HepG2 (cell line): Measurements from ENCODE around the gene SYPL1. TPM values are rescaled to one million over a fixed set of nuclear protein-coding genes. Genes with fewer than 3 reads are reported as not detected.
A peak's percentile ranks its signal among the peaks of the same experiment; 100 is the strongest.

Experiments
- ATAC-seq: fragments of 200-7000 bp; cut with Tn5 transposase; 3 replicates; pipeline ENCODE4 v1.9.1; 2020; ENCODE audit warnings: mild to moderate bottlenecking, moderate library complexity
- BruUV-seq: library from RNA; stranded (reverse); fragments of 400-500 nt; replicated peaks from 2 replicates; lab custom pipeline; 2021; lab: Mats Ljungman, UMichigan
- CTCF ChIA-PET: fragments of 300-600 bp; formaldehyde crosslinking; extraction: SDS; loops from one replicate; lab custom pipeline; 2021; ENCODE audit warnings: low total read pairs, inconsistent platforms, low intra/inter-chr PET ratio; lab: Yijun Ruan, JAX
- POLR2A ChIA-PET: fragments of 350-600 bp; sonication (Branson Sonifier 250); formaldehyde crosslinking; loops from one replicate; lab custom pipeline; 2020; ENCODE audit warnings: antibody characterized with exemption, inconsistent platforms; lab: Yijun Ruan, JAX
- DNase-seq: peaks from one replicate; pipeline ENCODE4 v3.0.0-alpha.2; 2015; ENCODE audit warnings: low spot score
- FAIRE-seq: peaks from 3 replicates; lab custom pipeline; 2011; peaks lifted over from hg19 to GRCh38; lab: Jason Lieb, UNC
- H2AFZ ChIP-seq: one replicate; pipeline ENCODE4 v1.6.1; 2011; ENCODE audit warnings: low read length, inconsistent platforms
- H3K27ac ChIP-seq: fragments of 300-600 bp; 3 replicates; pipeline ENCODE4 v1.8.0; 2011; ENCODE audit warnings: mixed run types, mild to moderate bottlenecking, mixed read lengths, low read length, inconsistent platforms; ENCODE audit not compliant: insufficient read depth; ENCODE audit errors: extremely low read length
- H3K27me3 ChIP-seq, 2 experiments: fragments of 200-600 bp in 1 of 2; 2 replicates in 1 of 2; 3 replicates in 1 of 2; pipeline versions ENCODE4 v1.6.0 to v1.8.0; 2011; ENCODE audit warnings: low read length in 2 of 2, mild to moderate bottlenecking in 2 of 2, moderate library complexity in 2 of 2, inconsistent platforms in 1 of 2; ENCODE audit not compliant: insufficient read depth in 2 of 2, control insufficient read depth in 1 of 2
- H3K36me3 ChIP-seq, 2 experiments: fragments of 200-600 bp in 1 of 2; replicated peaks in 1 of 2; 2 replicates in 1 of 2; 3 replicates in 1 of 2; pipeline versions ENCODE4 v1.5.1 to v1.8.0; 2011; ENCODE audit warnings: low read length in 2 of 2, inconsistent platforms in 1 of 2; ENCODE audit not compliant: insufficient read depth in 2 of 2, control insufficient read depth in 1 of 2
- H3K4me1 ChIP-seq: 2 replicates; pipeline ENCODE4 v1.5.1; 2012; ENCODE audit warnings: low read length, inconsistent platforms; ENCODE audit not compliant: insufficient read depth
- H3K4me2 ChIP-seq: 2 replicates; pipeline ENCODE4 v1.6.0; 2011; ENCODE audit warnings: low read depth, low read length, inconsistent platforms
- H3K4me3 ChIP-seq, 3 experiments: fragments of 200-600 bp in 1 of 3; sonication (generic), shearing (Covaris generic) in 1 of 3; replicated peaks in 1 of 3; 2 replicates each; pipeline ENCODE4 v1.5.1; 2011 to 2016; ENCODE audit warnings: low read length in 3 of 3, inconsistent platforms in 2 of 3, low read depth in 2 of 3, mild to moderate bottlenecking in 2 of 3, control low read depth in 1 of 3, mixed read lengths in 1 of 3; ENCODE audit not compliant: insufficient read depth in 1 of 3
- H3K79me2 ChIP-seq: one replicate; pipeline ENCODE4 v1.6.1; 2011; ENCODE audit warnings: low read length, inconsistent platforms; ENCODE audit not compliant: insufficient read depth
- H3K9ac ChIP-seq: 2 replicates; pipeline ENCODE4 v1.6.0; 2011; ENCODE audit warnings: mild to moderate bottlenecking, low read depth, low read length, inconsistent platforms; ENCODE audit not compliant: insufficient read depth
- H3K9me3 ChIP-seq: 2 replicates; pipeline ENCODE4 v1.5.1; 2012; ENCODE audit warnings: mild to moderate bottlenecking, low read length
- H4K20me1 ChIP-seq: 2 replicates; pipeline ENCODE4 v1.6.0; 2011; ENCODE audit warnings: inconsistent platforms, mild to moderate bottlenecking, low read length, moderate library complexity; ENCODE audit not compliant: insufficient read depth
- ARNT2 ChIP-seq: sonication (generic); formaldehyde crosslinking; IDR thresholded peaks from 2 replicates; pipeline ENCODE4 v1.8.0; 2022; ENCODE audit warnings: mild to moderate bottlenecking, low read depth, missing genetic modification reagents, moderate library complexity
- BATF2 ChIP-seq: sonication (generic); formaldehyde crosslinking; IDR thresholded peaks from 2 replicates; pipeline ENCODE4 v1.8.0; 2022; ENCODE audit warnings: mild to moderate bottlenecking, missing genetic modification reagents, moderate library complexity
- CREB3 ChIP-seq: sonication (generic); formaldehyde crosslinking; IDR thresholded peaks from 2 replicates; pipeline ENCODE4 v1.5.0; 2020; ENCODE audit warnings: missing genetic modification reagents
- GLI4 ChIP-seq: sonication (generic); formaldehyde crosslinking; IDR thresholded peaks from 2 replicates; pipeline ENCODE4 v1.5.1; 2020; ENCODE audit warnings: missing genetic modification reagents, mild to moderate bottlenecking, moderate library complexity, borderline replicate concordance
- HNF1A ChIP-seq, 2 experiments: sonication (generic) in 1 of 2; formaldehyde crosslinking in 1 of 2; IDR thresholded peaks; 2 replicates each; pipeline versions ENCODE4 v1.4.0 to v1.6.1; 2016 to 2020; ENCODE audit warnings: borderline replicate concordance in 1 of 2, low read depth in 1 of 2, mild to moderate bottlenecking in 1 of 2, missing genetic modification reagents in 1 of 2
- KLF12 ChIP-seq: sonication (generic); formaldehyde crosslinking; IDR thresholded peaks from 2 replicates; pipeline ENCODE4 v1.4.0; 2020; ENCODE audit warnings: missing genetic modification reagents, borderline replicate concordance
- MTA1 ChIP-seq: sonication (generic); formaldehyde crosslinking; IDR thresholded peaks from 2 replicates; pipeline ENCODE4 v1.4.0; 2020; ENCODE audit warnings: missing genetic modification reagents, mild to moderate bottlenecking, borderline replicate concordance
- MYC ChIP-seq: sonication (generic); formaldehyde crosslinking; IDR thresholded peaks from 2 replicates; pipeline ENCODE4 v1.9.0; 2021; ENCODE audit warnings: missing genetic modification reagents, borderline replicate concordance
- YEATS4 ChIP-seq: sonication (generic); formaldehyde crosslinking; IDR thresholded peaks from 2 replicates; pipeline ENCODE4 v1.4.0; 2020; ENCODE audit warnings: missing genetic modification reagents, borderline replicate concordance
- ZMYM3 ChIP-seq: sonication (generic); formaldehyde crosslinking; IDR thresholded peaks from 2 replicates; pipeline ENCODE4 v1.5.1; 2020; ENCODE audit warnings: mild to moderate bottlenecking, missing genetic modification reagents
- ZNF431 ChIP-seq: sonication (generic); formaldehyde crosslinking; IDR thresholded peaks from 2 replicates; pipeline ENCODE4 v1.9.0; 2022; ENCODE audit warnings: missing genetic modification reagents, low read depth, mild to moderate bottlenecking, borderline replicate concordance
- ZNF432 ChIP-seq: sonication (generic); formaldehyde crosslinking; IDR thresholded peaks from 2 replicates; pipeline ENCODE4 v1.5.0; 2020; ENCODE audit warnings: missing genetic modification reagents, mild to moderate bottlenecking, borderline replicate concordance
- ZNF746 ChIP-seq: sonication (generic); formaldehyde crosslinking; IDR thresholded peaks from 2 replicates; pipeline ENCODE4 v1.8.0; 2022; ENCODE audit warnings: mild to moderate bottlenecking, missing genetic modification reagents
- ZSCAN31 ChIP-seq: sonication (generic); formaldehyde crosslinking; IDR thresholded peaks from 2 replicates; pipeline ENCODE4 v1.5.0; 2020; ENCODE audit warnings: low read depth, mild to moderate bottlenecking, missing genetic modification reagents
- ZZZ3 ChIP-seq: sonication (generic); formaldehyde crosslinking; IDR thresholded peaks from 2 replicates; pipeline ENCODE4 v1.4.0; 2020; ENCODE audit warnings: missing genetic modification reagents, mild to moderate bottlenecking, borderline replicate concordance
- WGBS: methylation state at CpG from one replicate; pipeline ENCODE4 v1.1.6; 2017; ENCODE audit warnings: low lambda C conversion rate; 5-methylcytosine and 5-hydroxymethylcytosine counted together
- in situ Hi-C: cut with HindIII; loops from 2 replicates; pipeline ENCODE4 v1.10.0; 2017; ENCODE audit warnings: low pct_unique_long_range_greater_than_20kb; ENCODE audit not compliant: extremely low pct_ligation_motif_present
- intact Hi-C: fragments of 100-400 bp; cut with micrococcal nuclease; formaldehyde crosslinking; loops from one replicate; pipeline ENCODE4 v1.10.0; 2022; ENCODE audit not compliant: unreplicated experiment
- polyA plus RNA-seq, 8 experiments: library from polyadenylated mRNA; depleted of rRNA in 3 of 8; stranded (reverse) in 7 of 8; unstranded in 1 of 8; fragments of >200 nt; fragmentation: Illumina TruSeq in 4 of 8; extraction: Trizol in 4 of 8; gene quantifications; 2 replicates each; pipeline versions ENCODE4 v1.2.1 to v1.2.3, GENCODE V29; 2011 to 2016; ENCODE audit warnings: low read depth in 4 of 8, missing spikeins in 1 of 8, mixed read lengths in 1 of 8; ENCODE audit not compliant: insufficient read depth in 1 of 8
- total RNA-seq, 5 experiments: library from RNA; depleted of rRNA; stranded (reverse); fragments of >200 nt; fragmentation: Illumina TruSeq; extraction: Trizol; gene quantifications; 2 replicates each; pipeline ENCODE4 v1.2.3, GENCODE V29; 2016; ENCODE audit warnings: low read depth in 1 of 5

The SYPL1 gene
- total and polyA plus RNA-seq, 2 of the 13 experiments (the other 11 are each of a cell fraction or from before 2014, with no cell fraction given) = 27.5 to 40.2 TPM

- TF ChIP-seq ARNT2 (CRISPR knock-in tag) (peak; percentile 56; the same call in 1 of the 2 replicates), MTA1 (CRISPR knock-in tag) (0 out of 2 replicates have a peak, but pooled peaks have one; percentile 65), GLI4 (no peak), BATF2 (peak; percentile 47; the same call in 1 of the 2 replicates), ZSCAN31 (CRISPR knock-in tag) (0 out of 2 replicates have a peak, but pooled peaks have one; percentile 4), ZZZ3 (CRISPR knock-in tag) (0 out of 2 replicates have a peak, but pooled peaks have one; percentile 68), MYC (CRISPR knock-in tag) (0 out of 2 replicates have a peak, but pooled peaks have one; percentile 33), YEATS4 (0 out of 2 replicates have a peak, but pooled peaks have one; percentile 74), KLF12 (CRISPR knock-in tag) (0 out of 2 replicates have a peak, but pooled peaks have one; percentile 14)
Measured at GRCh38 chr7:106112118-106112971, at the start of gene SYPL1 (continued).

GRCh38 chr7:106155027-106155426, 42.9 kb upstream of the SYPL1 start:
- ATAC-seq (no peak), FAIRE-seq (no peak), DNase-seq (no peak)
- no peak overlapping the region for H2AFZ ChIP-seq
- intact Hi-C loops = loop anchor here (10.0 kb wide), 2 partner anchors 220 to 400 kb away; no protein-coding TSS in a partner anchor
- in situ Hi-C loops = no loop called here
- CTCF ChIA-PET = interaction anchor here (5.2 kb wide), 1 partner anchor 97 kb away, joined by 94 read pairs; no protein-coding TSS in a partner anchor
- H3K4me1 ChIP-seq = peaks cover 13% of the 10 kb centered on the region
- no peak overlapping the region for H3K4me3 ChIP-seq
- H4K20me1 ChIP-seq = no peaks in the 10 kb centered on the region
- no peaks in the 10 kb centered on the region for H3K36me3 ChIP-seq
- H3K4me2 ChIP-seq = no peak overlapping the region
- H3K79me2 ChIP-seq = no peaks in the 10 kb centered on the region
- H3K27ac ChIP-seq = no peak overlapping the region
- peaks cover 2 to 19% of the 10 kb centered on the region in 2 experiments; a peak in 3 of 5 replicates for H3K27me3 ChIP-seq
- H3K9ac ChIP-seq = no peak overlapping the region
- 23% methylated on average over 4 of the region's 4 CpGs for WGBS
- POLR2A ChIA-PET = no interaction called here
- H3K9me3 ChIP-seq = no peaks in the 10 kb centered on the region
- BruUV-seq = no TSS peak
- TF ChIP-seq HNF1A (IDR thresholded peaks at IDR 0.05; ENCODE audit: low read depth) = no peak
- TF ChIP-seq HNF1A (CRISPR knock-in tag; IDR thresholded peaks at IDR 0.05; ENCODE audit: borderline replicate concordance) = no peak
- no peak for TF ChIP-seq CREB3
- no peak for TF ChIP-seq ZNF432 (CRISPR knock-in tag)
- TF ChIP-seq ZNF431 (CRISPR knock-in tag) = no peak
- TF ChIP-seq ZNF746 (CRISPR knock-in tag) = no peak
- TF ChIP-seq ZMYM3 (CRISPR knock-in tag) = no peak
